H9 (cell line): Measurements from ENCODE around the gene RAB7B. TPM values are rescaled to one million over a fixed set of nuclear protein-coding genes. Genes with fewer than 3 reads are reported as not detected.

Source experiments
- DNase-seq: peaks from one replicate; pipeline ENCODE4 v3.0.0-alpha.2; 2017
- H2AFZ ChIP-seq: one replicate; pipeline ENCODE4 v1.6.1; 2013; ENCODE audit warnings: mild to moderate bottlenecking, low read length, control low read depth, moderate library complexity
- H2AK5ac ChIP-seq: 2 replicates; pipeline ENCODE4 v1.6.1; 2013; ENCODE audit warnings: low read length, control low read depth, mixed read lengths; ENCODE audit not compliant: insufficient read length
- H2BK120ac ChIP-seq: one replicate; pipeline ENCODE4 v1.6.1; 2013; ENCODE audit warnings: low read depth, mild to moderate bottlenecking, low read length, control low read depth, inconsistent platforms; ENCODE audit not compliant: poor library complexity, severe bottlenecking
- H2BK12ac ChIP-seq: 2 replicates; pipeline ENCODE4 v1.6.1; 2013; ENCODE audit warnings: low read length, control low read depth, mixed read lengths, low read depth; ENCODE audit not compliant: insufficient read length
- H2BK15ac ChIP-seq: 2 replicates; pipeline ENCODE4 v1.6.1; 2013; ENCODE audit warnings: low read depth, low read length, control low read depth
- H2BK20ac ChIP-seq: one replicate; pipeline ENCODE4 v1.6.1; 2013; ENCODE audit warnings: low read depth, mild to moderate bottlenecking, low read length, control low read depth, inconsistent platforms; ENCODE audit not compliant: poor library complexity, severe bottlenecking
- H2BK5ac ChIP-seq: 2 replicates; pipeline ENCODE4 v1.6.1; 2013; ENCODE audit warnings: low read length, control low read depth, mixed read lengths; ENCODE audit not compliant: insufficient read length
- H3K14ac ChIP-seq: 2 replicates; pipeline ENCODE4 v1.6.1; 2013; ENCODE audit warnings: low read length, control low read depth; ENCODE audit not compliant: insufficient read depth
- H3K18ac ChIP-seq: 2 replicates; pipeline ENCODE4 v1.6.1; 2013; ENCODE audit warnings: low read depth, mild to moderate bottlenecking, mixed read lengths, low read length, control low read depth; ENCODE audit not compliant: insufficient read length
- H3K23ac ChIP-seq: 2 replicates; pipeline ENCODE4 v1.6.1; 2013; ENCODE audit warnings: low read length, control low read depth, mixed read lengths, low read depth; ENCODE audit not compliant: insufficient read length
- H3K23me2 ChIP-seq: 2 replicates; pipeline ENCODE4 v1.6.1; 2013; ENCODE audit warnings: low read depth, mild to moderate bottlenecking, mixed read lengths, low read length, control low read depth; ENCODE audit not compliant: insufficient read length, poor library complexity, severe bottlenecking
- H3K27ac ChIP-seq: 2 replicates; pipeline ENCODE4 v1.5.1; 2013; ENCODE audit warnings: low read length, control low read depth, mixed read lengths, low read depth; ENCODE audit not compliant: insufficient read length
- H3K27me3 ChIP-seq: 2 replicates; pipeline ENCODE4 v1.6.1; 2013; ENCODE audit warnings: low read length, control low read depth, inconsistent platforms; ENCODE audit not compliant: insufficient read depth
- H3K4ac ChIP-seq: 2 replicates; pipeline ENCODE4 v1.6.1; 2013; ENCODE audit warnings: low read depth, mild to moderate bottlenecking, control low read depth, inconsistent platforms, low read length, moderate library complexity
- H3K4me1 ChIP-seq: 2 replicates; pipeline ENCODE4 v1.6.1; 2013; ENCODE audit warnings: low read length, control low read depth, inconsistent platforms; ENCODE audit not compliant: insufficient read depth
- H3K4me2 ChIP-seq: 2 replicates; pipeline ENCODE4 v1.6.1; 2013; ENCODE audit warnings: low read length, control low read depth, mixed read lengths; ENCODE audit not compliant: insufficient read length, insufficient read depth
- H3K56ac ChIP-seq: 2 replicates; pipeline ENCODE4 v1.6.1; 2013; ENCODE audit warnings: low read depth, mild to moderate bottlenecking, mixed read lengths, low read length, control low read depth; ENCODE audit not compliant: insufficient read length
- H3K79me1 ChIP-seq: 2 replicates; pipeline ENCODE4 v1.6.1; 2013; ENCODE audit warnings: low read depth, mild to moderate bottlenecking, moderate library complexity, low read length, control low read depth, inconsistent platforms; ENCODE audit not compliant: insufficient read depth, poor library complexity, severe bottlenecking
- H3K79me2 ChIP-seq: 2 replicates; pipeline ENCODE4 v1.6.1; 2013; ENCODE audit warnings: low read length, control low read depth, inconsistent platforms; ENCODE audit not compliant: insufficient read depth
- H3K9ac ChIP-seq: 2 replicates; pipeline ENCODE4 v1.6.1; 2013; ENCODE audit warnings: low read length, control low read depth, mixed read lengths; ENCODE audit not compliant: insufficient read length; ENCODE audit errors: extremely low read depth
- H3K9me3 ChIP-seq: one replicate; pipeline ENCODE4 v1.6.1; 2013; ENCODE audit warnings: low read depth, low read length, inconsistent platforms; ENCODE audit not compliant: control insufficient read depth
- H3T11ph ChIP-seq: one replicate; pipeline ENCODE4 v1.6.1; 2013; ENCODE audit warnings: mild to moderate bottlenecking, low read length, control low read depth, inconsistent platforms
- H4K20me1 ChIP-seq: one replicate; pipeline ENCODE4 v1.6.1; 2013; ENCODE audit not compliant: control insufficient read depth, insufficient read length, insufficient read depth
- H4K5ac ChIP-seq: 2 replicates; pipeline ENCODE4 v1.6.1; 2013; ENCODE audit warnings: low read depth, mild to moderate bottlenecking, mixed read lengths, low read length, control low read depth; ENCODE audit not compliant: insufficient read length
- H4K8ac ChIP-seq: replicated peaks from 2 replicates; pipeline ENCODE4 v1.6.1; 2013; ENCODE audit warnings: low read length, control low read depth, mixed read lengths, low read depth; ENCODE audit not compliant: insufficient read length
- H4K91ac ChIP-seq: 2 replicates; pipeline ENCODE4 v1.6.1; 2013; ENCODE audit warnings: low read depth, mild to moderate bottlenecking, moderate library complexity, mixed read lengths, low read length, control low read depth; ENCODE audit not compliant: insufficient read length
- H3K27ac Mint-ChIP-seq, 3 experiments: 2 replicates in 2 of 3; 3 replicates in 1 of 3; pipeline ENCODE4 v1.8.0; 2020 to 2021; ENCODE audit warnings: mixed read lengths in 3 of 3, mild to moderate bottlenecking in 1 of 3, moderate library complexity in 1 of 3
- H3K27me3 Mint-ChIP-seq: 2 replicates; pipeline ENCODE4 v1.8.0; 2021; ENCODE audit warnings: low read depth, mild to moderate bottlenecking, moderate library complexity, mixed read lengths
- H3K36me3 Mint-ChIP-seq, 3 experiments: 2 replicates in 2 of 3; 3 replicates in 1 of 3; pipeline ENCODE4 v1.8.0; 2020 to 2021; ENCODE audit warnings: low read depth in 3 of 3, mixed read lengths in 3 of 3; ENCODE audit not compliant: insufficient read depth in 1 of 3
- H3K4me1 Mint-ChIP-seq, 2 experiments: 2 replicates each; pipeline ENCODE4 v1.8.0; 2020; ENCODE audit warnings: mixed read lengths in 2 of 2
- H3K4me3 Mint-ChIP-seq, 2 experiments: 2 replicates in 1 of 2; 3 replicates in 1 of 2; pipeline ENCODE4 v1.8.0; 2020 to 2021; ENCODE audit warnings: mild to moderate bottlenecking in 2 of 2, mixed read lengths in 2 of 2, moderate library complexity in 1 of 2
- H3K9me3 Mint-ChIP-seq, 2 experiments: 2 replicates in 1 of 2; 3 replicates in 1 of 2; pipeline ENCODE4 v1.8.0; 2020; ENCODE audit warnings: mild to moderate bottlenecking in 2 of 2, mixed read lengths in 2 of 2, moderate library complexity in 1 of 2
- CTCF ChIP-seq: fragments of 200-600 bp; sonication (generic); conservative IDR thresholded peaks from 3 replicates; pipeline ENCODE4 v1.8.0; 2021; ENCODE audit warnings: antibody characterized with exemption, mild to moderate bottlenecking
- WGBS: extraction: QIAGEN DNeasy Blood & Tissue Kit; methylation state at CpG from one replicate; pipeline ENCODE4 v1.1.7; 2013; ENCODE audit warnings: missing lambda C conversion rate, low lambda C conversion rate, mixed read lengths; ENCODE audit not compliant: insufficient read length; ENCODE audit errors: extremely low coverage; 5-methylcytosine and 5-hydroxymethylcytosine counted together
- total RNA-seq: library from RNA; stranded (reverse); gene quantifications from 2 replicates; pipeline ENCODE4 v1.2.1, GENCODE V29; 2021

The RAB7B gene
- total RNA-seq, 1 experiment from 2014 or later, result 0.68 TPM

GRCh38 chr1:205935869-205936268, 67.3 kb downstream of the RAB7B start:
- Histone ChIP-seq H4K5ac (no peak overlapping the region), H3K4me2 (no peak overlapping the region), H2AK5ac (no peak overlapping the region), H2AFZ (no peak overlapping the region), H3K4me1 (peaks cover 10% of the 10 kb centered on the region; the same call in 1 of the 2 replicates), H3K18ac (no peak overlapping the region), H3K23me2 (no peaks in the 10 kb centered on the region), H3K9ac (no peak overlapping the region), H3K9me3 (no peaks in the 10 kb centered on the region), H2BK120ac (no peak overlapping the region), H2BK12ac (no peak overlapping the region), H3K79me1 (no peaks in the 10 kb centered on the region), H3K23ac (no peak overlapping the region), H3K79me2 (no peaks in the 10 kb centered on the region), H2BK5ac (no peak overlapping the region), H3K56ac (no peak overlapping the region), H2BK20ac (no peak overlapping the region), H3K27ac (no peak overlapping the region), H4K8ac (no peak overlapping the region), H3T11ph (no peak overlapping the region), H4K91ac (no peak overlapping the region), H2BK15ac (no peak overlapping the region), H3K27me3 (no peaks in the 10 kb centered on the region), H3K14ac (no peak overlapping the region), H3K4ac (no peak overlapping the region), H4K20me1 (no peaks in the 10 kb centered on the region)
- H3K27ac Mint-ChIP-seq, result no peak overlapping the region
- no peak overlapping the region for H3K4me3 Mint-ChIP-seq
- DNase-seq, result no peak
- H3K4me1 Mint-ChIP-seq, result peaks cover 42 to 48% of the 10 kb centered on the region in 2 experiments
- no peaks in the 10 kb centered on the region for H3K36me3 Mint-ChIP-seq
- H3K9me3 Mint-ChIP-seq, result no peaks in the 10 kb centered on the region; a peak in 1 of 5 replicates
- no CpG with 5 or more reads among the region's 8 CpGs for WGBS
- peaks cover 16% of the 10 kb centered on the region for H3K27me3 Mint-ChIP-seq
- no peak for TF ChIP-seq CTCF
